NCI-H345 treated with DMSO at 0.1 percent for 48 hours (cell line): Measurements from ENCODE around the gene DPEP3.
A peak's percentile ranks its signal among the peaks of the same experiment; 100 is the strongest.
"Not testable (repeated sequence)": the region's sequence is repeated elsewhere in the genome, so short reads cannot be mapped to it uniquely, and the experiment has no call there.

ENCODE experiments used
- DNase-seq: peaks from one replicate; lab custom pipeline; 2025; ENCODE audit not compliant: unreplicated experiment; lab: John Stamatoyannopoulos, UW

Gene DPEP3

GRCh38 chr16:67945392-67945933 lies 34.8 kb downstream of the DPEP3 start:
- DNase-seq, result no peak

- DNase-seq, result no peak
Measured at GRCh38 chr16:67944690-67945391, 35.5 kb downstream of the DPEP3 start.

DNA sequence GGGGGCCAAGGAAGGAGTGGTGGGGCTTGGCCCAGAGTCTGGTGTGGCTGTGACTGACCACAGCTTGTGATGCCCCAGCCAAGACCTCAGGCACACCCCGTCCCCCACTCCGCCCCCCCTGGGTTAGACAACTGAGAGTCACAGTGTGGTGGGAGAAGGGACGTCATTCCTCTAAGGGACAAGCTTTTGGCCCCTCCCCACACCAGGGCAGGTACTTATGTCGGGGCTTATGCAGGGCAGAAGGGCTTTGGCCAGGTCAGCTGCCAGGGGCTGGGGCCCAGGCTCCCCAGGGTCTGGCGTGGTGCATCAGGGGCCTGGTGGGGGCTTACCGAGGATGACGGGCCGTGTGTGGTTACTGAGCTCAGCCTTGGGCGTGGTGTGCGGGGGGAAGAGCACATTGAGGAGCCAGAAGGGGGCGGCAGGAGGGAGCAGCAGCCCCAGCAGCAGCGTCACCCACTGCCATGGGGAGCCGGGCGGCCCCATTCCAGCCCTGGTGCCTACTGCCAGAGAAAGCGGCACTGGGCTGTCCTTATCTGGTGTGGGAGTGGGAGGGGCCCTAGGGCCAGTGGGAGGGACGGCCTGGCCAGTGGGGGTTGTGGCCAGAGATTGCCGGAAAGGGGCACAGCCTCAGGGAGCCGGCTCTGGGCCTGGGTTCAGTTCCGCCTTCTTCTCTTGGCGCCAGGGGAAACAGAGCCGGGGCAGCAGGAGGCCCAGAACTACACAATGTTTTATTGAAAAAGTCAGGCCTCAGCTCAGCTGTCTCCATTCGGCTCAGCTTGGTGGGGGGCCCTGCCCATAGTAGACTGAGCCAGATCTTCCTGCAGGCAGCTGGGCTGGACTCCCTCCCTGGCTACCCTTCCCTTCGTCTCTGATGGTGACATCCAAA lies 36.4 kb downstream of the DPEP3 start, which contains the start of gene LCAT:
TSS of gene LCAT (minus strand) at position 502 of the 886 bp plus-strand sequence. CDS start at position 483, 19 bp downstream.
- no peak for DNase-seq

DNA sequence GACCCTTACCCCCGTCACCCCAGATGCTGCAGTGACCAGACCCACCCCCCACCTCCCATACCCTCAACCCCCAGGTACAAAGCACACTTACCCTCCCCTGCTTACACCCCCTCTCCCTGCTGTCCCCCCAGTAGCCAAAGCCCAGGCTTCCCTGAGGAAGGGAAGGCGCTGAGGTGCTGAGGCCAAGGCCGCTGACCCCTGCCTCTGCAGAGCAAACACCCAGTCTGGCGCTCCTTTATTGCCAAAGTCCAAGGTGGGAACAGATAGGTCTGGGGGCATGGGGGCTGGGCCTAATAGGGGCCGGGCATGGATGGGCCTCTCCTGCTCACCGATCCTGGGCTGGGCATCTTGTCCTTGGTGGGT lies 37.1 kb downstream of the DPEP3 start:
- no peak for DNase-seq

DNA sequence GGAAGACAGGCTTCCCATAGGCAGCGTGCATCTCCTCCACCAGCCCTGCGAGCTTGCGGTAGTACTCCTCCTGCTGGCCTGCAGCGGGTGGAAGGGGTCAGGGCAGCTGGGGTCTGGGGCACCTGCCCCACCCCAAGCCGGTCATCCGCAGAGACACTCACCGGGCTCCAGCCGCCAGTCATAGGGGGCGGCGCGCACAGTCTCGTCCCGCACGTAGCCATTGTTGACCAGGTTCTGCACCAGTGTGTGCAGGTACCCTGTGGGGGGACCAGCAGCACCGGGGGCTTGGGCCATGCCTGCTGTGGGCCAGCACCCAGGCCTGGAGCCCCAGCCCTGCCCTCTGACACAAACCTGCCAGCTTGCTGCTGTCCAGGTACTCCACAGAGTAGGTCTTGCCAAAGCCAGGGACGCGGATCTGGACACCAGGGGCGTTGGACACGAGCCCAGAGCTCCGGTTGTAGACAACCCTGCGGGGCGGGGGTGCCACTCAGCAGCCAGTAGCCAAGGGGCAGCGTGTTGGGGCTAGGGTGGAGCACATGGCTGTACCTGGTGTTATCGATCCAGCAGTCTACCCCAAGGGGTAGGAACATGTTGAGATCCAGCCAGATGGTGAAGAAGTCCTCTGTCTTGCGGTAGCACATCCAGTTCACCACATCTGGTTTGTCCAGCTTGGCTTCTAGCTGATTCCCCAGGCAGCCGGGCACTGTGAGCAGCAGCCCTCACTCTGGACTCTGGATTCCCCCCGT lies 37.6 kb downstream of the DPEP3 start:
- no peak for DNase-seq

DNA sequence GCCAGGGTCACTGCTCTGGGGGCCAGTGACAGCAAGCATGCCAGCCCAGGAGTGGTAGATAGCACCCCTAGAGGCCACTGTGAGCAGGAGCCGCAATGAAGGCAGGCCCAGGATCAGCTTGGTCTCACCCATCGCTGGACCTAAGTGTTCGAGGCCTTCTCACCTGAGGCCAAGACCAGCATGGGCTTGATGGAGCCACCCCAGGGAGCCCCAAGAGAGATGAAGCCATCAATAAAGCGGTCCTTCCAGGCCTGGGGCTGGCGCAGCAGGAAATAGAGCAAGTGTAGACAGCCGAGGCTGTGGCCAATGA lies 38.1 kb downstream of the DPEP3 start:
- DNase-seq, result no peak

- DNase-seq, result no peak
Measured at GRCh38 chr16:67941469-67942199, 38.7 kb downstream of the DPEP3 start.

- no peak for DNase-seq
Measured at GRCh38 chr16:67940446-67941089, 39.7 kb downstream of the DPEP3 start.

- DNase-seq, result no peak
Measured at GRCh38 chr16:67939507-67940445, 40.5 kb downstream of the DPEP3 start.

- DNase-seq, result not testable (repeated sequence)
Measured at GRCh38 chr16:67937713-67938112, 42.6 kb downstream of the DPEP3 start.

DNA sequence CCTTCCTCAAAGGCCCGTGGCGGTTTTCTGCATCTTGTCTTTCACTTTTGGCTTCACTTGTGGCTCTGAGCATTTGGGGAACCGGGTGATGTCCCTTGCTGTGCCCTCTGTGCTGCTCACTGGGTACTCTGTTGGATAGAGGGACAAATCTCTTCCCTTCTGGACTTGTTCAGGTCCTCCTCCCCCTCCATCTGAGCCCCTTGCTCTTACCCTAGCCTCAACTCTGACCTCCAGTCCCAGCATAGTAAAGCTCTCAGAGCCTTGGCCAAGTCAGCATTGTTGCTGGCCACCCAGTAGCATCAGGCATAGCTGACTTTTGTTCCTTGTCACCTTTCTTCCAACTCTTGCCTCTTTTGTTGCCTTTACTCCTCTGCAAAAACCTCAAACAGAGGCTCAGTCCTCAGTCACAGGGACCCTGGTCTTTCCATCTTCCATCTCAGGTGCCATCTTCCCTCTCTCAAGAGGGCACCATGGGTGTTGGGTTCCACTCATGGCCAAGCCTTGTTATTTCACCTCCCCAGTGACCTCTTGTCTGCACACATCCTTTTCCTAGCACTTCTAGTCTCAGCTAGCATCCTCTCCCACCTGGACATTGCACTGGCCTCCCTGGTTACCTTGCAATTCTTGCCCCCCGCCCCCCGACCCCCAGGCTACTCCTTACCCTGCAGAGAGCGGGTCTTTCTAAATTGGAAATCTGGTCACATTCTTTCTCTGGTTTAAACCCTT lies 43.3 kb downstream of the DPEP3 start:
- no peak for DNase-seq

GRCh38 chr16:67936124-67936879 lies 44.0 kb downstream of the DPEP3 start, which contains the start of gene PSMB10:
Gene PSMB10, minus strand, starts transcription at chr16:67936850. Its CDS starts 101 bp downstream, at chr16:67936749.
- DNase-seq, result no peak

GRCh38 chr16:67935402-67936123 lies 44.7 kb downstream of the DPEP3 start:
- DNase-seq, result peak; percentile 90

GRCh38 chr16:67935101-67935401 lies 45.2 kb downstream of the DPEP3 start:
- no peak for DNase-seq

- no peak for DNase-seq
Measured at GRCh38 chr16:67934306-67935100, 45.8 kb downstream of the DPEP3 start.

DNA sequence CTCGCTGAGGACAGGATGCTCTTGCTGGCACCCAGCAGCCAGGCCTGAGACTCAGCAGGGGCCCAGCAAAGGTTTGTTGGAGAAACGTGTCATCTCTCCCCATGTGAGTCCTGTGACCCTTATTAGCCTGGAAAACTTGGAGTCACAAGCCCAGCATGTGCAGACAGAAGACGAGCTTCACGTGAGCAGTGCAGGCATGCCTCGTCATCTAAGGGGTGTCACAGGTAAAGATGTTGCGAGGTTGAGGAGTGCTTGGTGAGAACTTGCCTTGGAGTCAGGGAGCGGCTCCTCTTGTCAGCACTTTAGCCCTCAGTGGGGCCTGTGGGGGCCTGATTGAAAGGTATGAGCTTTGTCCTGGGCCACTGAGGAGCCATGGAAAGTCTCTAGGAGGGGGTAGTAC lies 46.5 kb downstream of the DPEP3 start:
- no peak for DNase-seq
